Activated naive CD4-positive, alpha-beta T cell (primary cell): ENCODE data around the gene MAP1LC3B2.
"Not testable (repeated sequence)": the region's sequence is repeated elsewhere in the genome, so short reads cannot be mapped to it uniquely, and the experiment has no call there.

Source experiments
- DNase-seq, 4 experiments: peaks; one replicate each; lab custom pipeline; 2025; lab: John Stamatoyannopoulos, UW

MAP1LC3B2 gene

GRCh38 chr12:116561181-116561821, 2.1 kb downstream of the MAP1LC3B2 start:
- no peak for DNase-seq

DNA sequence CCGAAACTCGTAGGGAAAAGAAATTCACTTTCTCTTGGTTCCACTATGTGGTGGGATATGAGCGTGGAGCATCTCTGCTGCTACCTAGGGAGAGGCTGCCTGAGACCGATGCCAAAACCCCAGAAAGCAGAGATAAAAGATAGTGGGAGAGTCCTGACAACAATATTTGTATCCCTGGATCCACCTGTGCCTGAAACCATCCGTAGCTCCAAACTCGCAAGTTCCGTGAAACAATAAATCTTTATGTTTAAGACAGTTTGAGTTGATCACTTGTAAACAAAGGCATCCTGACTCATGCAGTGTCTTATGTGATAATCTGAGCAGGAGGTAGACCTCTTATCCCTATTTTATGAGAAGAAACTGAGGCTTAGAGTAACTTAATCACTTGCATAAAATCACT, 2.9 kb downstream of the MAP1LC3B2 start:
- no peak for DNase-seq

DNA sequence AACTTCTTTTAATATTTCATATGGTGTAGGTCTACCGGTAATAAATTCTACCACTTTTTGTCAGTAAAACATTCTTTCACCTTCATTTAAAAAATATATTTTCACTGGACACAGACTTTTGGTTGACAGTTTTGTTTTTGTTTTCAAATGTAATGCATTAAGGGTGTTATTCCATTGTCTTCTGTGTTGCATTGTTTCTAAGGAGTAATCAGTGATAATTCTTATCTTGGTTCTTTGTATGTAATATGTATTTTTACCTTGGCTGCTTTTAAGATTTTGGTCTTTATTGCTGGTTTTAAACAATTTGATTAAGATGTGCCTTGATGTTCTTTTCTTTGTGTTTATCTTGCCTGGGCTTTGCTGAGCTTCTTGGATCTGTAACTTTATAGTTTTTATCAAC, 4.1 kb downstream of the MAP1LC3B2 start:
- DNase-seq, result no peak

- DNase-seq, result no peak
Measured at GRCh38 chr12:116564080-116564479, 4.9 kb downstream of the MAP1LC3B2 start.

DNA sequence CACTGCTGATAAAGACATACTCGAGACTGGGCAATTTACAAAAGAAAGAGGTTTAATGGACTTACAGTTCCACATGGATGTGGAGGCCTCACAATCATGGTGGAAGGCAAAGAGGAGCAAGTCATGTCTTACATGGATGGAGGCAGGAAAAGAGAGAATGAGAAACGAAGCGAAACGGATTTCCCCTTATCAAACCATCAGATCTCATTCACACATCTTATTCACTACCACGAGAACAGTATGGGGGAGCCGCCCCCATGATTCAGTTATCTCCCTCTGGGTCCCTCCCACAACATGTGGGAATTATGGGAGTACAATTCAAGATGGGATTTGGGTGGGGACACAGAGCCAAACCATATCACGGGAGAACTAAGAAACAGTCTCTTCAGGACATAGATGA, 6.0 kb downstream of the MAP1LC3B2 start:
- DNase-seq, result not testable (repeated sequence)

- no peak for DNase-seq
Measured at GRCh38 chr12:116565963-116566362, 6.8 kb downstream of the MAP1LC3B2 start.

DNA sequence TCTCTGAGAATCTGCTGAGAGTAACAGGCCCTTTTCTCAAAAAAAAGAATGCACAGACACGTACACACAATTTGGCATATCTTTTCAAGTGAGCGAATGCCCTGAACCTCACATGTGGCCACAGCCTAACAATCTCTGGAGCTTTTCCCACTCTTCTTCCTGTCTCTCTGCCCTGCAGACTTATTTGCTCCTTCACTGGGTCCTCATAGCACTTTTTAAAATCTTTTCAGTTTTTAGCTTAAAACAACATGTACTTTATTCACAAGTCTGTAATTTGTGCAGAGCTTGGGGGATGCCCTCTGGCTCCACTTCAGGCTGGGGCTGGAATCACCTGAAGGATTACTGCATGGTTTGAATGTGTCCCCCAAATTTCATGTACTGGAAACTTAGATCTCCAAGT, 9.0 kb downstream of the MAP1LC3B2 start:
- DNase-seq, result no peak

DNA sequence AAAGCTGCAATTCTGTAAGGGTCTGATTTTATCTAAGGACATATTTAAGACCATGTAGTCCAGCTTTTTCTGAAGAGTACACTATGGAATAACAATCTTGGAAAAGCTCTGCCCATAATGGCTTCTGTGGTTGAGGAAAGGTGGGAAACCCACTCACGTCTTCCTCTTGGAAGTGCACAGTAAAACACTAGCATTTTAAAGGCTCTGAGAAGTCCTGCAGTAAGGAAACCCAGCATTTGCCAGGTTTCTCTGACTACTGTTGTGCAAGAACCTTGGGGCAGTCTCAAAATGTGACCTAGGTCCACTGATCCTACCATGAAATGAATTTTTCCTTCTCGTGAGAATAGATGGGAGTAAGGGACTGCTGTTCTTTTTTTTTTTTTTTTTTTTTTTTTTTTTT, 11.9 kb downstream of the MAP1LC3B2 start:
- no peak for DNase-seq

- no peak for DNase-seq
Measured at GRCh38 chr12:116573776-116574175, 14.6 kb downstream of the MAP1LC3B2 start.

DNA sequence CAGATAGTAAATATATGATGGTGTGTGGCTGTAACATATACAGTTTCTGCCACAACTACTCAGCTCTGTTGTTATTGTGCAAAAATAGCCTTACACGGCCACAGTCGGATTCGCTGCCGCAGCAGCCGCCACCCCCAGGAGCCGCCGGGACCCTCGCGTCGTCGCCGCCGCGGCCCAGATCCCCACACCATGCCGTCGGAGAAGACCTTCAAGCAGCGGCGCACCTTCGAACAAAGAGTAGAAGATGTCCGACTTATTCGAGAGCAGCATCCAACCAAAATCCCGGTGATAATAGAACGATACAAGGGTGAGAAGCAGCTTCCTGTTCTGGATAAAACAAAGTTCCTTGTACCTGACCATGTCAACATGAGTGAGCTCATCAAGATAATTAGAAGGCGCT, 16.6 kb downstream of the MAP1LC3B2 start:
- DNase-seq, result not testable (repeated sequence)

DNA sequence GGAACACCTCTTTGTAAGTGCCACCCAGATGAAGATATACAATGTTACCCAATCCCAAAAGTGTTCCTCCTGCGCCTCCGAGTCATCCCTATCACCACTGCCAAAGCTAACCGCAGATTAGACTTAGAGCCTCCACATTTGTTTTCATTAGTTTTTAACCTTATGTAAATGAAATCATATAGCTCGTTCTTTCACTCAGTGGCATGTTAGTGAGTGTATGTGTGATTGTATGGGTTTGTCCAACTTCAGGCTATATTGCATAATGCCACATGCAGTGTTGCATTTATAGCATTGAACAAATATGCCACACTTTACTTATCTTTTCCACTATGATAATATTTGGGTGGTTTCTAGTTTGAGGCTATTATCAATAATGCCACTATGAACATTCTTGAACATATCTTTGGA, 18.0 kb downstream of the MAP1LC3B2 start:
- no peak for DNase-seq

GRCh38 chr12:116578051-116578450, 18.9 kb downstream of the MAP1LC3B2 start:
- no peak for DNase-seq

DNA sequence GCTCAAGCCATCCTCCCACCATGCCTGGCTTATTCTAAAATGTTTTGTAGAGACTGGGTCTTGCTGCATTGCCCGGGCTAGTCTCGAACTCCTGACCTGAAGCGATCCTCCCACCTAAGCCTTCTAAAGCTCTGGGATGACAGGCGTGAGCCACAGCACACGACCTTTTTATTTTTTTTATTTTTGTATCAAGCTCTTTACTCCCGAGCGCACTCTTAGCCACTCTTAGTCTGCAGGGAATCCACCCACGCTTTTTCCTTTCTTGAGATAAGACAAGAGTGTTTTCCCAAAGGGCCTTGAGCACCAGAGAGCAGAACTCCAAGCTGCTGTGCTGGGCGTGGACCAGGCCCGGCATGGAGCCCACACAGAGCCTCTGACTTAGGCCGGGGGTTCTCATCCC, 23.4 kb downstream of the MAP1LC3B2 start:
- DNase-seq, result no peak

GRCh38 chr12:116583129-116583694, 24.0 kb downstream of the MAP1LC3B2 start:
- DNase-seq, result no peak

GRCh38 chr12:116587270-116587669, 28.1 kb downstream of the MAP1LC3B2 start:
- DNase-seq, result no peak

GRCh38 chr12:116588390-116589028, 29.3 kb downstream of the MAP1LC3B2 start:
- no peak for DNase-seq

GRCh38 chr12:116589581-116589980, 30.4 kb downstream of the MAP1LC3B2 start:
- no peak for DNase-seq

GRCh38 chr12:116590561-116590960, 31.4 kb downstream of the MAP1LC3B2 start:
- DNase-seq, result no peak

GRCh38 chr12:116591855-116592637, 32.9 kb downstream of the MAP1LC3B2 start:
- DNase-seq, result no peak

DNA sequence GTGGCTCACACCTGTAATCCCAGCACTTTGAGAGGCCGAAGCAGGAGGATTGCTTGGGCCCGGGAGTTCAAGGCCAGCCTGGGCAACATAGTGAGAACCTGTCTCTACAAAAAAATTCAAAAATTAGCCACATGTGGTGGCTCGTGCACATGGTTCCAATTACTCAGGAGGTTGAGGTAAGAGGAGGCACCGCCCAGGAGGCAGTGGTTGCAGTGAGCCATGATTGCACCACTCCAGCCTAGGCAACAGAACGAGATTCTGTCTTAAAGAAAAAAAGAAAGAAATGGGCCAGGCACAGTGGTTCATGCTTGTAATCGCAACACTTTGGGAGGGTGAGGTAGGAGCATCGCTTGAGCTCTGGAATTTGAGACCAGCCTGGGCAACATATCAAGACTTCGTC, 33.5 kb downstream of the MAP1LC3B2 start:
- DNase-seq, result no peak

DNA sequence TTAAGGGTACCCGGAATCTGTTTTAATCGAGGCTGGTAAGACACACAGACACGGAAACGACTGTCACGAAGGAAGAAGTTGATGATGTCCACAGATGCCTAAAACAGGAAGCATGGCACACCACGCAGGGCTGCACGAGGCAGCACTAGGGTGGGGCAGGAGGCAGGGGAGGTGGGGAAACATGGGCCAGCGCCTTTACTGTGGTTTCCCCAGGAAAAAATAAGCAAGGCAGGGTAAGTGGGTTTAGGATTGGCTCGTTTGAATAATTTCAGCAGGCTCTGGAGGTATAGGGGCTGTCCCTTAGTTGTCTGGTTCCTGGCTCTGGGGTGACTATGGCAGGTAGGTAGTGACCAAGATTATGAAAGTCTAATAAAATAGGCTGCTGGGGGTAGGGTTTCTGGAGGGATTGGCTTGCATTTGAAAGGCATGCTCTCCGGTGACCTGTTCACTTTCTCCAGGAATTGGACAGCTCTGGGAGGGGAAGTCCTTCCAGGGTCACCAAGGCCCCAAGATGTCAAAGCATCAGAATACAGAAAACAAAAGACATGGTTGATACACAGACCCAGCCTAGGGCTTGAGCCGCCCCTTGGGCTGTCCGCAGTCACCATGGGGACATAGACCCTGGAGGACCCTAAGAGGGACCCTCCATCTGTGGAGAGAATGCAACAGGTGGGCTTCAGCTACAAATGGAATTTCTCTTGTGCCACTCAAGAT, 35.3 kb downstream of the MAP1LC3B2 start:
- peak in 1 of 4 experiments; percentile 16 for DNase-seq

- no peak for DNase-seq
Measured at GRCh38 chr12:116595186-116595585, 36.0 kb downstream of the MAP1LC3B2 start.
